HG03442 (cell line): ENCODE measurements around the gene PEF1.
A peak's percentile ranks its signal among the peaks of the same experiment; 100 is the strongest.
"Not testable (repeated sequence)": the region's sequence is repeated elsewhere in the genome, so short reads cannot be mapped to it uniquely, and the experiment has no call there.

Experiments used
- ATAC-seq: cut with Tn5 transposase; IDR thresholded peaks from one replicate; pipeline ENCODE4 v1.9.1; 2021; ENCODE audit warnings: mild to moderate bottlenecking, moderate library complexity; ENCODE audit not compliant: unreplicated experiment

PEF1 gene

GRCh38 chr1:31615939-31616338, 28.7 kb downstream of the PEF1 start:
- no peak for ATAC-seq

GRCh38 chr1:31615414-31615813, 29.3 kb downstream of the PEF1 start:
- ATAC-seq = no peak

DNA sequence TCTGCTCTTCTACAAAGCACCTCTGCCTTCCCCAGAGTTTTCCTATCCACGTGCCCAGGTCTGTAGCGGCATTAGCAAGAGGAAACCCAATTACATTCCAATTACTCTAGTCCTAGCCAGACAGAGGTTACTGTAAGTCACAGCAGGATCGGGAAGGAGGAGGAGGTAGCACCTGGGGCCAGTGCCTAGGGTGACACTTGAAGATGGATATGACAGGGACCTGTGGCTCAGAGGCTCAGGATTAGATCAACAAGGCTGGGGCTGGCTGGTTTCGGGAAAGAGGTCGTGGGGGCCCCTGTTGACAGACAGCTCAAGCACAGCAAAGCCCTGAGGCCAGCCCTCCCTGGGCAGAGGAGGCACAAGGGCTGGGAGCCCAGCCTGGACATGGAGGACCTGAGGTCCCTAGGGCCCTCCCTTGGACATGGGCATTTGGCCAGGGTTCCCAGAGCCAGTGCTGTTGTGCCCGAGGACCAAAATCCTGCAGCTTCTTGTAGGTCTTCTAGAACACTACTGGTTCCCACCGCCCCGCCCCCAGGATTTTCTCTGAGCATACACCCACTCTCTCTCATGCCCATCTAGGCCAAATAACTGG, 30.2 kb downstream of the PEF1 start:
- ATAC-seq = no peak

DNA sequence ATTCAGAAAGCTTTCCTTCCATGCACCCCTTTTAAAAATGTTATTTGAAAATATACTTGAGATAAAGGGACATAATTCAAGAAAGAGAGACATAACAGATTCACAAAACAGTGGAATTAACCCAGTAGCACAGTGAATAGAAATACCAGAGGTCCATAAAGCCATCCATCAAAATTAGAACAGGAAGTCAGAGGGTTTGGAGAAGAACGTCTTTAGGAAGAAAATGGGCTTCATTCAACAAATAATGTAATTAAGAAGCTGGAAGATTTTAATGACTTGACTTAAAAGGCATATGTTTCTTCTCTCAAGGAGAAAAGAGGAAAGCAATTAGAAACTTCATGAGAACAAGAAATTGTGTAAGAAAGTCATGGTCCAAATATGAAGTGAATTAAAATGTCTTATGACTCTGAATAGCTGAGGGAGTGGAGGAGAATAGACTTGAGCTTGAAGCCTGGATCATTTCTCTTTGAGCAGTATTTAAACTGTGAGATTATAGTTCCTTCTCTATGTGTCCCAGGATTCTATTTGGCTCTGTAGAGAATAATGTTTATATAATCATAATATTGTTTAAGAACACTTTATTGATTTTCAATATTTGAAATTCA, 35.1 kb downstream of the PEF1 start:
- no peak for ATAC-seq

DNA sequence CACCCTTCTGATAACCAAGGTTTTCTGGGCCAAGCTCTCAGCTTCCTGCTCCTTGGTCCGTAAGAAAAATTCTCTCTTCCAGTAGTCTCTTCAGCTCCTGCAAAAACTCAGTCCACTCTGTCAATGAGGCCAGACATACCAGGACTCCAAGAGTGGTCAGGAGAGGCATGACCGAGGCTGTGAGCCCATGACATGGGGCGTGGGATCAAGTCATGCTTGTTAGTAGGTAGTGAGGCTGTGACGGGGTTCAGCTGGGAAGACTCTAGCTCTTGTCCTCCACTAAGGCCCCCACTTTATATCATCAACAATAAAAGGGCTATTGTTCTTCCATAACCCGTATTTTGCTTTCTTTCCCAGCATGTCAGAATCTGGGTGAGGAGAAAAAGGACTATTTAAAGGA, 37.3 kb downstream of the PEF1 start:
- ATAC-seq = no peak

DNA sequence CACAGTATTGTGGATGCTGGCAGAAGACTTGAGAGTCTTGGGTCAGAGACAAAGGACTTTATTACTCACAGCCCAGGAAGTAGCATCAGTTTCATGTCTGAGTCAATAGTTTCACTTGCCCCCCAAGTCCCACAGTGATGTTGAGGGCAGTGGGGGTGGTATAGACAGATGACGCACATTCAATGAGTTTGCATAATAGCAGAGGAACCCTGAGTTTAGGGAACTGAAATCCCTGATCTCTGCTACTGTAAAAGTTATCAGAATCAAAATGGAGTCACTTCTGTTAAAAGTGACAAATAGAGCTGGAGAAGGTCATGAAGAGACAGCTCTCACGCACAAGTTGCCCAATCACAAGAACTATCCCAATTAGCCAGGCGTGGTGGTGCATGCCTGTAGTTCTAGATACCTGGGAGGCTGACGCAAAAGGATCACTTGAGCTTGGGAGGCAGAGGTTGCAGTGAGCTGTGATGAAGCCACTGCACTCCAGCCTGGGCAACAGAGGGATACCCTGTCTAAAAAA, 38.7 kb downstream of the PEF1 start:
- peak; percentile 92 for ATAC-seq

DNA sequence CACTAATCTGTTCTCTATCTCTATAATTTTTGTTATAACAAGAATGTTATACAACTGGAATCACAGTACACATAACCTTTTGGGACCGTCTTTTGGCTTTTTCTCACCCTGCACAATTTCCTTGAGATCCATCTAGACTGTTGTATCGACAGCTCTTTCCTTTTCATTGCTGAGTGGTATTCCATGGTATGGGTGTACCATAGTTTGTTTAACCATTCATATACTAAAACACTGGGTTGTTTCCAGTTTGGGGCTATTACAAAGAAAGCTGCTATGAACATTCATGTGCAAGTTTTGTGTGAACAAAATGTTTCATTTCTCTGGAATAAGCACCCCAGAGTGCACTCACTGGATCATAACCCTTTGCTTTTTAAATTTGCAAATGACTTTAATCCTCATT, 42.6 kb downstream of the PEF1 start:
- ATAC-seq = no peak

- no peak for ATAC-seq
Measured at GRCh38 chr1:31600641-31601040, 44.0 kb downstream of the PEF1 start.

DNA sequence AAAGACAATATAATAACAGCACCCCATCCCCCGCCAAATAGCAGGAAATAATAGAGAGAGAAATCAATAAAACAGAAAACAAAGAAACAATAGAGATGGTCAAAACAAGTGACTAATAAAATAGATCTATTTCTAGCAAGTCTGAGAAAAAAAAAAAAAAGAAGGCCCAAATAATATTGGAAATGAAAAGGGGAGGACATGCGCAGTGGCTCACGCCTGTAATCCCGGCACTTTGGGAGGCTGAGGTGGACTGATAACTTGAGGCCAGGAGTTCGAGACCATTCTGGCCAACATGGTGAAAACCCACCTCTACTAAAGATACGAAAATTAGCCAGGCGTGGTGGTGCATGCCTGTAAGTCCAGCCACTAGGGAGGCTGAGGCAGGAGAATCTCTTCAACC, 45.7 kb downstream of the PEF1 start:
- ATAC-seq = no peak

DNA sequence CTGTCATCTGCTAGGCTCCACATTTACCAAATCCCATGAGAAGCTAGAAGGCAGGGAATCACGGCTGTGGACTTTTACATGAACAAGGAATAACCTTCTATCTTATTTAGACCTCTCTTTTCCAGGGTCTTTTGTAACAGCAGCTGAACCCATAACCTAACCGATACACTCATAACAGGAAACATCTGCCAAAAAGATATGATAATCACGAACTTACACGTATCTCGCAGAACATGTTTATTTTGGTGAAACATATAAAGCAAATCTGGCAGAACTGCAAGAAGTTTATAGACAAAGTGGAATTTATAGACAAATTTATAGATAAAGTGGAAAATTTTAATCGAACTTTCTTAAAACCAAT, 48.0 kb downstream of the PEF1 start:
- no peak for ATAC-seq

GRCh38 chr1:31595836-31596736, 48.6 kb downstream of the PEF1 start:
- ATAC-seq = no peak

DNA sequence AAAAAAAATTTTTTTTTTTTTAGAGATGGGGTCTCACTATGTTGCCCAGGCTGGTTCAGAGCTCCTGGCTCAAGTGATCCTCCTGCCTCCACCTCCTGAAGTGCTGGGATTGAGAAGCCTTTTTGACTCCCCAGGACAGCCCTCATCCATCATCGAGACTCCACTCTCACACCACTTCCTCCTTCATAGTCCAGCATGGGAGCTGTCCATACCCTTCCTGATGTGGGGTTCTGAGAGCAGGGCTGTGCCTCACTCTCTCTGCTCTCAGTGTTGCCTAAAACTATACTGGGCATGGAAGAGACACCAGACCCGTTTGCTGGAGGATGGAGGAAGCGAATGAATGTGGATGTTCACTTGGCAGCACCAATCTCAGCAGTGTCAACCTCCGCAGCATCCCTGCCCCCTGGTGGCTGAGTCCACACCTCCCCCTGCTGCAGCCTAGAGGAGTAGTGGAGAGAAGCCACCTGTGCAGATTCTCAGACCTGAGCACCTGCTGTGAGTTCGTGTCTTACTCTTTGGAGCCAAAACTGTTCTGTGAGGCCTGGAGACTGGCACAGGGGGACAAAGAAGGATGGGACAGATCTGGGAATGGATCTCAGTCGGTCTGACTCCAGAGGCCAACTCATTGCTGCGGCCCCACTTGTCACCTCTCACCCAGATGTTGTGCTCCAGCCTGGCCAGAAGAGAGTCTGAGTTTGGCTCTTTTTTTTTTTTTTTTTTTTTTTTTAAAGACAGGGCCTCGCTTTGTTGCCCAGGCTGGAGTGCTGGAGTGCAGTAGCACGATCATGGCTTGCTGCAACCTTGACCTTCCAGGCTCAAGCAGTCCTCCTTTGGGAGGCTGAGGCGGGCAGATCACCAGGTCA, 50.7 kb downstream of the PEF1 start:
- peak; percentile 47 for ATAC-seq

GRCh38 chr1:31593136-31593665, 51.5 kb downstream of the PEF1 start:
- ATAC-seq = no peak

- no peak for ATAC-seq
Measured at GRCh38 chr1:31592132-31592531, 52.5 kb downstream of the PEF1 start.

DNA sequence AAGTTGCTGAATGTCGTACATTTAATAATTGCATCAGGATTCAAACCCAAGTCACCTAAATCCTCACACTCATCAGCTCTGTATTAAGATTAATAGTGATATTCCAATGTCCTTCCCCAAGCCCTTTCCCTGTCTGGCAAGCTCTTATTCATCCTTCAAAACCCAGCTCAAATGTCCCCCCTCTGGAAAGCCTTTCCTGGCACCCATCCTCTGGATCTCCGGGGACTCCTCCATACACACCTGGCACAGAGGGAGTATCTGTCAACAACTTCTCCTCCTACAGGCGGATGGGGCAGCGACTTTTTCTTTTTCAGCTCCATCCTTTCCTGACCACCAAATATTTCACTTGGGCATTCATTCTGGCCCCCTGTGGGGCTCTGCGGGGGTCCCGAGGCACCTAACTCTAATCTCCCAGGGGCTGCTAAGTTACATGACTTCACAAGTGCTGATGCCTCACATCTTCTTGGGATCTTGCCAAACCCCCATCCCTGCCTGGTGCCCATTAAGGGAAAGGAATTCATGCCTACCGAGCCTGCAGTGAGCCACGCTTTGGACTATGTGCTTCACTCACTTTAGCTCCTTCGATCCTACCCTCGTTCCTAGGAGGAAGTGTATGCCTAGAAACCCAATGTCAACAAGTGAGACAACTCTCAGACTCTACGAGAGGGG, 53.1 kb downstream of the PEF1 start:
- no peak for ATAC-seq

- no peak for ATAC-seq
Measured at GRCh38 chr1:31588751-31589515, 55.7 kb downstream of the PEF1 start.

DNA sequence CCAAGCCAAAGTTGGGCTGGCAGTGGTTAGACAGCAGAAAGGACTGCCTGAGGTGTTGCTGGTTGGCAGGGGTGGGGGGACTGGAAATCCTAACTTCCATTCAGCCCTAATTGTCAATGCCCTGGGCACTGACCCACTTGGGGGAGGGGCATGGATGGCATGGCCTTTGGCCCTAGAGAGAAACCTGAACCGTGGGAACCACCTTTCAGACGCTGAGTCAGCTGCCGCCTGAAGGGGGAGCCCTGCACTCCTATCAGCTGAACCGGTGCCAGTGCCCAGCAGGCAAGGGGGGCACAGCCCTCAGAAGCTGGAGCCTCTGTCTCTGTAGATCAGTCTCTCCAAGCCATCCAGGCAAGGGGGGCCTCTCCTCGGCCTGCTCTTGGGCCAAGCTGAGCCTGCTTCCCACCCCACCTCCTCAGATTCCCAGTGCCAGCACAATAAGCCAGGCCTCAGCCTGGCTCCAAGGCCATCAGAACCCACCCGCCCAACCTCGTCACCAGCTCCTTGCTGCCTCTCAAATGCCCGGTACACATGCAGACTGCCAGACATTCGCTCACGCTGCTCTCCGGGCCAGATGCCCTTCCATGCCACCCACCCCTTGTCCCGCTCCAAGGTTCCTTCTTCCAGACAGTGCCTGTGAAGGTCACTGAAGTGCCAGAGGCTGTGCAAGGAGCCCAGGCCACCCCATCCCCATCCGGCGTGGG, 56.8 kb downstream of the PEF1 start:
- ATAC-seq = no peak

- not testable (repeated sequence) for ATAC-seq
Measured at GRCh38 chr1:31587328-31587699, 57.4 kb downstream of the PEF1 start.
